ENCODE results near the gene ETF1. TPM values are rescaled to one million over a fixed set of nuclear protein-coding genes. Genes with fewer than 3 reads are reported as not detected.

Gene ETF1
- polyA plus RNA-seq, 1 donor: 62.9 TPM

DNA sequence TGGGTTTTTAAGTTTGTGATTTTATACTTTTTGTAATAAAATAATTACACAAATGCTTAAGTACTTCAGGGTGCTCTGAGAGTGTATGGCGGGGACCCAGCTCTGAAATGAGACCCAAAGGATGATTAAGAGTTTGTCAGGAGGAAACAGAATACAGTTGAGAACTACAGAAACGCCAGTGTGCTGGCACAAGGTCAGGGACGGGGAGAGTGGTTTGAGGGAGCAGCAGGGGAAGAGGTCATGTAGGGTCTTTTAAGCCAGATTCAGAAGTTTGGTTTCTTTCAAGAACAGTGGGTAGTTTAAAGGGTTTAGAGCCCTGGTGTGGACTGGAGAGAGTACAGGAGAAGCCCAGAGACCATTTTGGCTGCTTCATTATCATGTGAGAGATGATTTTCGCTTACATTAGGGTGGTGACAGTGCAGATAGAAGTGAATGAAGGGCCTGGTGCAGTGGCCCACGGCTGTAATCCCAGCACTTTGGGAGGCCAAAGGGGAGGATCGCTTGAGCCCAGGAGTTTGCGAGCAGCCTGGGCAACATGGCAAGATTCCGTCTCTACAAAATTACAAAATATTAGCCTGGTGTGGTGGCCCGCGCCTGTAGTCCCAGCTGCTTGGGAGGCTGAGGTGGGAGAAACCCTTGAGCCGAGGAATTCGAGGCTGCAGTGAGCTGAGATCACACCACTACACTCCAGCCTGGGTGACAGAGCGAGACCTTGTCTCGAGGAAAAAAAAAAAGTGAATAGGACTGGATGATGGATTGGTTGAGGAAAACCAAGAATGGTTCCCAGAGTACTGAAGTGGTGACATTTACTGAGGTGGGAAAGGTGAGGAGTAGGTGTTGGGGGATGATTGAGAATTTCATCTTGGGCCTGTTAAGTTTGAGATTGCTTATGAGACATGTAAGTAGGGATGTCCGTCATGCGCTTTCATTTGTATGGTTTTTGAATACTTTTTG is 1.4 kb upstream of the ETF1 start:
- Histone ChIP-seq H3K4me1 (ENCODE audit: control insufficient read depth, insufficient read depth, low read length) (peaks cover 22% of the 10 kb centered on the region), H3K4me3 (ENCODE audit: low read length) (peak overlapping the region; percentile 91), H3K27ac (ENCODE audit: low read length) (peak overlapping the region; percentile 95), H3K27me3 (ENCODE audit: control insufficient read depth, insufficient read depth, low read length) (no peaks in the 10 kb centered on the region), H3K36me3 (ENCODE audit: control insufficient read depth, insufficient read depth, low read length) (no peaks in the 10 kb centered on the region), H3K9me3 (ENCODE audit: control insufficient read depth, low read depth, low read length) (peaks cover 4% of the 10 kb centered on the region)
- DNase-seq: peak in 1 of 2 donors; percentile 41
- 85% methylated on average over 3 of the region's 16 CpGs for WGBS (ENCODE audit: insufficient coverage, low lambda C conversion rate)

DNA sequence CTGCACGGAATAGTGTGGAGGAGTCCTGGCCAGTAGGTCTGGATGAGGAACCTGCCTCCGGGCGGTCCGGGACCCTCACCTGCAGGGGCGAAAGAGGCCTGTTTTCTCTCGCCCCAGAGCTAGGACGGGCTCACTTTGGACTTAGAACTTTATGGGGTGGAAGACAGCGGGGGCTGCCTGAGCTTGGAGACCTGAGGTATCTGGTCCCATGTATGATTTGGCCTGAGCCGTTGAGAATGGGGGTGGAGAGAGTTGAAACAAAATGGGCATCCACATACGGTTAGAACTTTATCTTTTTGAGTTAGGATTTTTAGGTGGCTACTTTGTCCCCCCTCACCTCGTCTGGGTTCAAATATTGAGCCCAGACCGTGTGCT is 681 bp upstream of the ETF1 start:
- no CpG with 5 or more reads among the region's 12 CpGs for WGBS (ENCODE audit: insufficient coverage, low lambda C conversion rate)
- DNase-seq: no peak
- peaks cover 22% of the 10 kb centered on the region for H3K4me1 ChIP-seq (ENCODE audit: control insufficient read depth, insufficient read depth, low read length)
- H3K9me3 ChIP-seq (ENCODE audit: control insufficient read depth, low read depth, low read length): peaks cover 4% of the 10 kb centered on the region
- H3K27me3 ChIP-seq (ENCODE audit: control insufficient read depth, insufficient read depth, low read length): no peaks in the 10 kb centered on the region
- no peaks in the 10 kb centered on the region for H3K36me3 ChIP-seq (ENCODE audit: control insufficient read depth, insufficient read depth, low read length)
- H3K4me3 ChIP-seq (ENCODE audit: low read length): peak overlapping the region; percentile 91
- peak overlapping the region; percentile 95 for H3K27ac ChIP-seq (ENCODE audit: low read length)

DNA sequence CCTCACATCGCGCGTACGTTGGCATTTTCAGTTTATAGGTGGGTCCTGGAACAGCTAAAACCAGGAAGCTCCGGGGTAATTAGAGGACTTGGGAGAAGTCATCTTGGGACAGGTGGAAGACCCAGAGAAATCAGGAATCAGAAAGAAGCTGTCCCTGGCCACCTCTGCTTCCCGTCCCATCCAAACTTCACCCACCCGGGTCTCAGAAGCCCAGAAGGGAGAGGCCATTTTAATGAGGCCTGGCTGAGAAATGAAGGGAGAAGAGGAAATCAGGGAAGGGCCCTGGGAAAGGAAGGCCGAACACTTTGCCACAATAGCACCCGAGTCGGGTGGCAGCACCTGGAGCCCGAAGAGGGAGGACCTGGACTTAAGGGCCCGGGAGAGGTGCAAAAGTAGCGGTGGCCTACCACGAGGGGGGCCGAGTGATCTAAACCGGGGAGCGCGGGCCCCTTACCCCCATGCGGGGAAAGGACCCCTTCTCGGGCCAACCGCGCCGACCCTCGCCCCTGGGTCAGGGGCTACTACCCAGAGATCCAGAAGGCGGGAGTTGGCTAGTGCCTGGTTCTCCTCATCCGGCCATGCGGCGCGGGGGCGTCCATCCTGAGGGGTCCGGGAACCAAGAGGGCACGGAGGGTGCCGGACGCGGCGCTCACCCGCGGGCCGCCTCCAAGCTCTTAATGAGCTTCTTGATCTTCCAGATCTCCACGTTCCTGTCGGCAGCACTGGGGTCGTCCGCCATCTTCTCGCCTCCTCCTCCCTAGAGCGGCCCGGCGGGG is 668 bp downstream of the ETF1 start:
- no peaks in the 10 kb centered on the region for H3K36me3 ChIP-seq (ENCODE audit: control insufficient read depth, insufficient read depth, low read length)
- peak overlapping the region; percentile 96 for H3K27ac ChIP-seq (ENCODE audit: low read length)
- H3K4me3 ChIP-seq (ENCODE audit: low read length): peak overlapping the region; percentile 74
- H3K9me3 ChIP-seq (ENCODE audit: control insufficient read depth, low read depth, low read length): peaks cover 4% of the 10 kb centered on the region
- peak in 1 of 2 donors; percentile 57 for DNase-seq
- 0% methylated on average over 2 of the region's 47 CpGs for WGBS (ENCODE audit: insufficient coverage, low lambda C conversion rate)
- no peaks in the 10 kb centered on the region for H3K27me3 ChIP-seq (ENCODE audit: control insufficient read depth, insufficient read depth, low read length)
- H3K4me1 ChIP-seq (ENCODE audit: control insufficient read depth, insufficient read depth, low read length): peaks cover 22% of the 10 kb centered on the region

DNA sequence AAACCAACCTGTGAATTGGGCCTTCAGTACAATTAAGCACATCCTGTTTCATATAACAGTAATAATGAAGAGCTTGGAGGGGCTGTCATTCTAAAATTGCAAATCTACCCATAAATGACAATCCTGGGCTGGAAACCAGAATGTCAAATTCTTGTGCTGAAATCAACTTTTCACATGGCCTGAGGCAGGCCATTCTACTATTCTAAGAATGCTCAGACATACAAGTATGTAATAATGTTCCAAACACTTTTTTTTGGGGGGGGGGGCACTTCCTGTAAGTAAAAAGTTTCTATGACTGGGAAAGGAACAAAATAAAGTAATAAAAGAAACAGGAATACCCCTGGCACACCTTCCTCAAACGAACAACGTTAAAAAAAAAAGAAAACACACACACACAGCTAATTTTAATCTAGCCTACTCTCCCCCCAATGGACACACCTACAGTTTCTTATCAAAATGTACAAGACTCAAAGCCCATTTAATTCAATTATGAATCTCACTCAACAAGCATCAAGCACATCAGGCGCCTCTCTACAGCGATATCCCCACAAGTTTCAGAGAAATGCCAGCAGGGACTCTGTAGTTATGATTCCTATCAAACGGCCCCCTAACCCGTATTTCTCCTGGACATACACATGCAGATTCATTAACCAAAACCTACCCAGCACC is 1.4 kb downstream of the ETF1 start:
- H3K27ac ChIP-seq (ENCODE audit: low read length): peak overlapping the region; percentile 96
- H3K9me3 ChIP-seq (ENCODE audit: control insufficient read depth, low read depth, low read length): peaks cover 4% of the 10 kb centered on the region
- H3K4me3 ChIP-seq (ENCODE audit: low read length): peak overlapping the region; percentile 74
- no peak for DNase-seq
- 36% methylated on average over 2 of the region's 6 CpGs for WGBS (ENCODE audit: insufficient coverage, low lambda C conversion rate)
- H3K36me3 ChIP-seq (ENCODE audit: control insufficient read depth, insufficient read depth, low read length): no peaks in the 10 kb centered on the region
- peaks cover 22% of the 10 kb centered on the region for H3K4me1 ChIP-seq (ENCODE audit: control insufficient read depth, insufficient read depth, low read length)
- no peaks in the 10 kb centered on the region for H3K27me3 ChIP-seq (ENCODE audit: control insufficient read depth, insufficient read depth, low read length)

DNA sequence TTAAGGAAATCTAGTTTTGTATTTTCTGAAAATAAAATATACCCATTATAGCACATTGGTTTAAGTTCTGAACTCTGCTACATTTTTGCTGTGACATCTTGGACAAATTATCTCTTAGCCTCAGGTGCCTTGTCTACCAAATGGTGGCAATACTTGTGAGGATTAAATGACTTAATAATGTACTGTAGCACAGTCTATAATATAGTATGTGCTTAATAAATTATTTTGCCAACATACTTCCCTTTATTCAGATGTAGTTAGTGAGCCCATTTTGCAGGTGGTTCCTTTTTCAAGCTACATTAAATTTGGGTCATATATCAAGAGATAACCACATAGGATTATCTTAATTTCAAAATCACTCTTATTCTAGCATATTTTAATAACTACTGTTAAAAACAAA is 3.2 kb downstream of the ETF1 start:
- H3K36me3 ChIP-seq (ENCODE audit: control insufficient read depth, insufficient read depth, low read length): no peaks in the 10 kb centered on the region
- no peak overlapping the region for H3K4me3 ChIP-seq (ENCODE audit: low read length)
- H3K4me1 ChIP-seq (ENCODE audit: control insufficient read depth, insufficient read depth, low read length): peaks cover 15% of the 10 kb centered on the region
- no peak for DNase-seq
- H3K9me3 ChIP-seq (ENCODE audit: control insufficient read depth, low read depth, low read length): peaks cover 4% of the 10 kb centered on the region
- no peak overlapping the region for H3K27ac ChIP-seq (ENCODE audit: low read length)
- H3K27me3 ChIP-seq (ENCODE audit: control insufficient read depth, insufficient read depth, low read length): no peaks in the 10 kb centered on the region

DNA sequence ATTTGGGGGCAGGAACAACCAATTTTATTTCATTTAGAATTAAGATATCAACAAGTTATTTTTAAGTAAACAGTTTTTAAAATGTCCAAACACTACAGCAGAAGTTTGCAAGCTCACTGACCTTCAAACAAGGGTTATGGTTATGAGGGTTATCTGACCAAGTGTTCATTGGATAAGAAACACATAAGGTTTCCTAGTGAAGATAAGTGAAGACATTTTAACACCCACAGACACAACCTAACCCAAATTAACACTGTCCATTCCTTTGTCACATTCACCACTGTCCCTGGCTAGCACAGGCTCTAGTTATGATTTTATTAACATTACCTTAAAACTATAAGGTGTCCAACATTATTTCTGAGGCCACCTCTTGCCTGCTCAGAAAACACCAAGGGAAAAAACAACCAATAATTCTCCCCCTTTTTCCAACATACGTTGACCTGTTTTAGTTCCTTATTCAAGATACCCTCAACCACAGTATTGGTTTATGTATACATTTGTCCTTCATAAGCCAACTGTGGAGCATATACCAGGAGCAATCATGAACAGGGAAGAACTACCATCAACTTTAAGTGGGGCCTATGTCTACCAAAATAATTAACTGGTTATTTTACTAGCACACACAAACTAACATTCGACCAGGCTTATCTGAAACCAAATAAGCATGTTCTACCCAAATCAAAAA is 4.0 kb downstream of the ETF1 start:
- H3K27ac ChIP-seq (ENCODE audit: low read length): no peak overlapping the region
- no peak for DNase-seq
- no peaks in the 10 kb centered on the region for H3K36me3 ChIP-seq (ENCODE audit: control insufficient read depth, insufficient read depth, low read length)
- 80% methylated on average over 1 of the region's 2 CpGs for WGBS (ENCODE audit: insufficient coverage, low lambda C conversion rate)
- no peaks in the 10 kb centered on the region for H3K27me3 ChIP-seq (ENCODE audit: control insufficient read depth, insufficient read depth, low read length)
- no peak overlapping the region for H3K4me3 ChIP-seq (ENCODE audit: low read length)
- peaks cover 4% of the 10 kb centered on the region for H3K9me3 ChIP-seq (ENCODE audit: control insufficient read depth, low read depth, low read length)
- H3K4me1 ChIP-seq (ENCODE audit: control insufficient read depth, insufficient read depth, low read length): peaks cover 9% of the 10 kb centered on the region

DNA sequence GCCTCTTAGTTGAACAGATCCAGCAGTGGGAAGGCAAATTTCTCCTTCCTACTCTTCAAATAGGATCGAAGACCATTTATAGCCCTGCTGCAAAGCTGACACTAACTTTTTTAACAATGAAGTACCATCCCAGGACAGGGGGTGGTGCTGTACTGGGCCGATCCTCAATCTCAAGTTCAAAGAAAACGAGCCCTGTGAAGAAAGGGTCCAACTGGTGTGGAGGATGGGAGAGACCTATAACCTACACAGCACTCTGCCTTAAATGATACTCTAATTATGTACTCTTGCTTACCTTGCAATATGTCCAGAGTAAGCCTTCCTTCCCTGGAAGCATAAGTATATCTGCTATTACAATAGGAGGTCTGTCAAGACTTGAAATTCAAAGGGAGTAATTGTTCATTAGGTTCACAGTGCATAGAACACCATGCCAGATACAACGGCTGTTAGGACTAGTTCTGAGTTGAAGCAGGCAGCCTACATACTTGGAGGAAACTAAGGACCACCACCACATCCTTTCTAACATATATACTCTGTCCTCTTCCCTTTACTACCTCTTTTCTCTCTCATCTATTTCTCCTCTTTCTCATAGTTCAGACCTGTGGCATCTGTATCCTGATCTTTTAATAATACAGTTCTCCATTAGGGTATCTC is 6.2 kb downstream of the ETF1 start:
- WGBS (ENCODE audit: insufficient coverage, low lambda C conversion rate): no CpG with 5 or more reads among the region's 4 CpGs
- DNase-seq: peak in 1 of 2 donors; percentile 10
- Histone ChIP-seq H3K27me3 (ENCODE audit: control insufficient read depth, insufficient read depth, low read length) (no peaks in the 10 kb centered on the region), H3K27ac (ENCODE audit: low read length) (no peak overlapping the region), H3K36me3 (ENCODE audit: control insufficient read depth, insufficient read depth, low read length) (no peaks in the 10 kb centered on the region), H3K4me3 (ENCODE audit: low read length) (no peak overlapping the region), H3K9me3 (ENCODE audit: control insufficient read depth, low read depth, low read length) (no peaks in the 10 kb centered on the region), H3K4me1 (ENCODE audit: control insufficient read depth, insufficient read depth, low read length) (peaks cover 8% of the 10 kb centered on the region)

DNA sequence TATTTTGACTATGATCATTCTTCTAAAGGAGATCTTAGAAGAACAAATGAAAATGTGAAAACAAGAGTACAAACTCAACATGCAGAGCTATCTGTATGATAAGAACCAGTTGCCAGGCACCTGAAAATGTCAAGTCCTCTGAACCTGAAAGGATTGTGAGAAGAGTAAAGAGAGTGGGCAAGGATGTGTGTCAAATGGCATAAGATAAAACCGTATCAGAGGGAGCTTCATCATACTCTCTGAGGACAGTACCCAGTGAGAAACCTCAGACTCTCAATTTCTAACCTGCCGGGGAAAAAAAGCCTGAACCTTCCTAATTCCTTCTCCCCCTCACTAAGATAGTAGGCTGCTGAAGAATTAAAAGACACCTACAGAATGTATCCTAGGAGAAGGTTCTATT is 6.8 kb downstream of the ETF1 start:
- H3K4me3 ChIP-seq (ENCODE audit: low read length): no peak overlapping the region
- H3K36me3 ChIP-seq (ENCODE audit: control insufficient read depth, insufficient read depth, low read length): no peaks in the 10 kb centered on the region
- no peak overlapping the region for H3K27ac ChIP-seq (ENCODE audit: low read length)
- WGBS (ENCODE audit: insufficient coverage, low lambda C conversion rate): no CpG with 5 or more reads among the region's 2 CpGs
- no peak for DNase-seq
- H3K27me3 ChIP-seq (ENCODE audit: control insufficient read depth, insufficient read depth, low read length): no peaks in the 10 kb centered on the region
- H3K4me1 ChIP-seq (ENCODE audit: control insufficient read depth, insufficient read depth, low read length): peaks cover 3% of the 10 kb centered on the region
- H3K9me3 ChIP-seq (ENCODE audit: control insufficient read depth, low read depth, low read length): no peaks in the 10 kb centered on the region

DNA sequence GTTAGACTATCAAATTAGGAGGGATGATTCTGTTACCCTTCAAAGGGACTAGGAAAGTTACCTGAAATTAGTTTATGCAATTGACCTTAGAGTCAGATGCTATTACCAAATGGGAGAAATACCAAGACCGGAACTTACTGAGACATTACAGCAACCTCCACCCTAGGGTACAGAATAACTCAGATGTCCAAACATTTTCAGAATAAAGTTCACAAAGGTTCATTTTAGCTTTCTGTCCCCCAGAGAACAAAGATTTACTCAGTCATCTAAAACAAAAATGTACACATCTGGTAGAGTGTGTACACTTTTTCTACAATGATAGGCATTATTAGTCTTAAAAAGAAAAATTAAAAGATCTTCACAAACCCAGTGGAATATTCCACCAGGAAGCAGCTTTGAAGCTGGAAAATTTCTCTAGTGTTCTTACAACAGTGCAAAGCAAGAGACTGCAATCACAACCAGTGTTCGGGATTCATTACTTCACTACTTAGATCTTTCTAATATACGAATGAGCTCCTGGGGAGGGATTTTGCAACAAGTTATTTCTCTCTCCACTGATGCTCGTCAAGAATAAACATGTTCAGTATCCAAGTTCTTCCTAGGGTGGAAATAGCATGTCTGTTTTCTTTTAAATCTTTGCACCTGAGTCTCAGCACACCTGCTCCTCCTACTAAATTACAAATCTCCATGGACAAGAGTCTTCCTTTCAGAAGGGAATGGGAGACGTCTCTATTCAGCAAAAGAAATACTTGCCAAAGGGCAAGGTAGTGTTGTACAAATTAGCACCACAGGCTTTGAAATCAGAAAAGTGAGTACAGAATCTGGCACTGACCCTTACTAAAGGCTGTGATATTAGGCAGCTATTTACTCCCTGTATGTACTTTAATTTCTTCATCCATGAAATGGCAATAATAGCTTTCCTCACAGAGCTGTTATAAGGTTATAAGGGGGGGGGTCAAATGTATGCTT is 8.8 kb downstream of the ETF1 start:
- WGBS (ENCODE audit: insufficient coverage, low lambda C conversion rate): no CpG with 5 or more reads among the region's 5 CpGs
- H3K4me1 ChIP-seq (ENCODE audit: control insufficient read depth, insufficient read depth, low read length): no peaks in the 10 kb centered on the region
- H3K27me3 ChIP-seq (ENCODE audit: control insufficient read depth, insufficient read depth, low read length): no peaks in the 10 kb centered on the region
- no peaks in the 10 kb centered on the region for H3K36me3 ChIP-seq (ENCODE audit: control insufficient read depth, insufficient read depth, low read length)
- no peaks in the 10 kb centered on the region for H3K9me3 ChIP-seq (ENCODE audit: control insufficient read depth, low read depth, low read length)
- no peak overlapping the region for H3K4me3 ChIP-seq (ENCODE audit: low read length)
- no peak for DNase-seq
- no peak overlapping the region for H3K27ac ChIP-seq (ENCODE audit: low read length)
